ENCODE measurements around the gene COL18A1.

COL18A1 gene

DNA sequence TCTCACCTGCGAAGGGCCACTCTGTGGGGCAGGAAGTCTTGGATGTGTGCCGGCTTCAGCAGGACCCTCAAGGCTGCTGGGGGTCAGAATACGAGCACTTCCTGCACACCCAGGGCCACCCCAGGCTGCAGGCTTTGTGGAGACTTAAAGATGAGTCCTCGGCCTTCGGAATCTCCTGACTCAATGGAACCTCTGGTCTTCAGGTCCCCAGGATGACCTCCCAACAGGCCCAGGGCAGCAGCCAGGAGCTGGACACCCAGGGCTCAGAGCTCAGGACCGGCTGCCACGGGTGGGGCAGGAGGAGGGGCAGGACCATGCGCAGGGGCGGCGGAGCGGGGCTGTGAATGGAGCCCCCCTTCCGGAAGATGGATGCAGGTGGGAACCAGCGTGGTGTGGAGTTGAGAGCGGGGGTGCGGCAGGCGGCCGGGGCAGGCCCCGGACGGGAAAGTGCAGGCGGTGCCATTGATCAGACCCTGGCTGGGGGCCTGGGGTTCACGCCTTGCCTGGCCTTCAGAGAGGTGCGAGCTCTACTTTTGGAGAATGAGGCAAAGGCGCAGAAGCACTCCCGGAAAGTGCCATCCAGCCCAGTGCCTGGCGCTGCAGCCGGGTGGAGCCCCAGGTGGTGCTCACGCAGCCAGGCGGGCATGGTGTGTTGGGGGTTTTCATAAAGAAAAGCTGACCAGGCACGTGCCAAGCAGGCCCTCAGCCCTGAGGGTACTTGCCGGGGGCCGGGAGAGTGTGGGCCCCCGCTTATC lies 10.4 kb downstream of the COL18A1 start:
- DNase-seq = no peak

DNA sequence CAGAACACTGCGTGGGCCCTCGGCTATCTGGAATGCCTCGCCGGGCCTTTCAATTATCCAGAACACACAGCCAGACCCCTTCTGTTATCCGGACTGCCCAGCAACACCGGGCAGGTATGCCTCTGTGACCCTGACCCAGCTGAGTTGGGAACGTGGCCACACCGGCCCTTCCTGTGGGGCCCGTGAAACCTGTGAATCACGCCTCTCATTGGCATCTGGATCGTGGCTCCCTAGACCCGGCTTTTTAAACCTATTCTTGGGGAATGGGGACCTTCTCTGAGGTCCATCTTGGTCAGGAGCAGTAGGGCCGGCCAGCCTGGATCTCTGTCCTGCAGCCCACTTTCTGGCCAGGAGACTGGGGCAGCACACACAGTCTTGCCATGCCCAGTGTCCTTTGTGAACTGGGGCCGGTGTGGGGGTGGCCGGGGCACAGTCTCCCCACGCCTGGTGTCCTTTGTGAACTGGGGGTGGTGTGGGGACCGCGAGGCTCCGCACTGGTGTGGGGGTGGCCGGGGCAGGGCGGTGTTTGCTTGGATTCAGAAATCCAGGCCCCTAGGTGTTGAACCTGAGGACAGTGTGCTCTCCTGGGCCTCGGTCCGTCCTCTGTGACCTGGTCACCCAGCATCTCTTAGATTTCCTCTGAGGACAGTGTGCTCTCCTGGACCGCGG lies 11.1 kb downstream of the COL18A1 start:
- DNase-seq = no peak

DNA sequence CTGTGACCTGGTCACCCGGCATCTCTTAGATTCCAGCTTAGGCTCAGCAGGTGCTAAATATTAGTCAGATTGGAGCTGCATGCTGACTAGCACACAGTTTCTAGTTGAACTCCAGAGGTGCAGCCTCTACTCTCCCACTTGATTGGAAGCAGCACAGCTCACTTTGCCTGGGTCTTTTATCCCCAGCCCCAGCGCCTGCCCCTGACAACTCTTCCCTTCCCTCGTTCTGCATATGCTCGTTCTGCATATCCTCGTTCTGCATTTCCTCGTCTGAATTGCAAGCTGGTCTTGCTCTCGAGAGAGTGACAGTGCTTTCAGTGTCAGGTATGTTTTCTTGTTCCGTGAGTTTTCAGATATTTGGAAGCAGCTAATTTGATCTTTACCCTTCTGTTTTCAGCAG lies 11.7 kb downstream of the COL18A1 start:
- DNase-seq = no peak

DNA sequence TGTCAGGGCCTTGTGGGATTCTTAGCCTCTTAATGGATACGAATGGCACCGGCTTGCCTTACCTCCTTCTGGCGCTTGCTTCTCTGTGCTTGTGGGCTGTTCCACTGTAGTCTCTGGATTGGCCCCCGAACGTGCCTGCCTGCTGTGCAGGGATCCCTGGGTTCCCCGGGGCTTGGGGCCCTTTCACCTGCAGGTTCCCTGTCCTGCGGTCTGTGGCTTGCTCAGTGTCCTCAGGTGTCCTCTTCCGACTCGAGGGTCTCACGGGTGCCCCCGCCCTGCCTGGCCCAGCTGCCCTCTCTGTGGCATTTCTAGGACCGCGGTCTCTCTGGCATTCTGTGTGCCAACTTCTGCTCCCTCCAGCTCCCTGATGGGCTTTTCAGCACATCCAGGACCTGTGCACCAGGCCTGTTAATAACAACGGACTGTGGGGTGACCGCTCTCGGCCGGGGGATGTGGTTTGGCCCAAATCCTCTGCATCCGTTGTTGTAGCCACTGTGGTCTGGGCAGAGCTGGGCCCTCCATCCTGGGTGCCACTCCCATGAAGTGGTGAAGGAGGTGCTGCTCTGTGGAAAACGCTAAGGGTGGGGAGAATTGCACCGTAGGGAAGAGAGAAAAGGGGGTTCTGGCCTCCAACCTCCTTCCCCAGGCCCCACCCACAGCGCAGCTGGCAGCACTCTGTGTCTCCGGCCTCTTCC lies 12.4 kb downstream of the COL18A1 start:
- no peak for DNase-seq

DNA sequence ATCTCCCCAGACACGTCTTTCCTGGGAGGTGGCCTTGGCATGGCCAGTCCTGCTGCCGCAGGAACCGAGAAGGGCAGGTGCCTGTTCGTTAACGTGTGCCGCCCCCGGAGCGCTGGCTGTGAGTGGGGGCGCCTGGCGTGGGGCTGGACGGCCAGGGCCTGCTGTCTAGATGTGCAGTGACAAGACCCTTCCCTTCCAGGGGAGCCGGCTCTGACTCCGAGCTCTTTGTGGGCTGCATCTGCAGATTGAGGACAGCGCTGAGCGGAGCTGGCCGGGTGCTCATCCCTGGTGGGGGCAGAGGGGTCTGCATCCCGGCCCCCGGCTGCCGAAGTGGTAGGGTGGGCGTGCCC lies 13.0 kb downstream of the COL18A1 start:
- DNase-seq = no peak

DNA sequence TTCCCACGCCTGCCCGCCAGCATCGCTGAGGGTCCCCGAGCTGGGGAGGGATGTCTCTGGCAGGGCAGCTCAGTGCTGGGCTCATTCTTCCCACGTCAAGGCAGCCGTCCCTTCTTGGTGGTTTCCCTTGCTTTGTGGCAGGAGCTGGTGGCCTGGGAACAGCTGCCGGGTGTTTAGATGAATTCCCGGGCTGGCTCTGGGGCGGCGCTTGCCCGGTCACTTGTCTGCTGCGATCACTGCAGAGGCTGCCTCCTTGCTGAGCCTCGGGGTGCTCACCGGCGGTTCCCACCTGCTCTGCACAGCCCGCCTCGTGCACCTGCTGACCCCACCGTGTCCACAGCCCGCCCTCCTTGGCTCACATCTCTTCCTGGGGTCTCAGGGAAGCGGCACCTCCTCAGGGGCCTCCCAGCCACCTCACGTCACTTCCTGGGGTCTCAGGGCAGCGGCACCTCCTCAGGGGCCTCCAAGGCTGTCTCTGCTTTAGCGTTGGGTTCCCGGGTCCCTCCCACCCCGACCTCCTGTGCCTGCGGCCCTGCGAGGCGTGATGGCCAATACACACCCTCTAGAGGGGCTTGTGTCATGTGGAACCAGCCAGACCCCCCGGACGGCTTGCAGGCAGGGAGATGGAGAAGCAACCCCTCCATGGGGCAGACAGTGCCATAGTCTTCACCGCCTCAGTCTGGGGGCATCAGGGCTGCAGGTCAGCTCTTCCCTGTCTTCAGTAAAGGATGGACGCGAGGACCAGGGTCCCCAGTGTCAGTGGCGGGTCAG lies 13.5 kb downstream of the COL18A1 start:
- no peak for DNase-seq

DNA sequence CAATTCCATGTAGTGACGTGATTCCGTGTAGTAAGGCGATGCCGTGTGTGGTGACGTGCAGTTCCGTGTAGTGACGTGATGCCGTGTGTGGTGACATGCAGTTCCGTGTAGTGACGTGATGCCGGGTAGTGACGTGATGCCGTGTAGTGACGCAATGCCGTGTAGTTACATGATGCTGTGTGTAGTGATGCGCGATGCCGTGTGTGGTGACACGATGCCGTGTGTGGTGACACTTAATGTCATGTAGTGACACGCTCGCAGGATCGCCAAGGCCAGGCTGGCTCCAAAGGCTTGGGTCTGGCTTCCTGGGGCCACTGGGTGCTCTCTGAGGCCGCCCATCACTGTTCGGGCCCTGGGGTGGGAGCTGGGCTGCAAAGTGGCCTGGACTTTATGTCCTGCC lies 14.2 kb downstream of the COL18A1 start:
- DNase-seq = no peak

DNA sequence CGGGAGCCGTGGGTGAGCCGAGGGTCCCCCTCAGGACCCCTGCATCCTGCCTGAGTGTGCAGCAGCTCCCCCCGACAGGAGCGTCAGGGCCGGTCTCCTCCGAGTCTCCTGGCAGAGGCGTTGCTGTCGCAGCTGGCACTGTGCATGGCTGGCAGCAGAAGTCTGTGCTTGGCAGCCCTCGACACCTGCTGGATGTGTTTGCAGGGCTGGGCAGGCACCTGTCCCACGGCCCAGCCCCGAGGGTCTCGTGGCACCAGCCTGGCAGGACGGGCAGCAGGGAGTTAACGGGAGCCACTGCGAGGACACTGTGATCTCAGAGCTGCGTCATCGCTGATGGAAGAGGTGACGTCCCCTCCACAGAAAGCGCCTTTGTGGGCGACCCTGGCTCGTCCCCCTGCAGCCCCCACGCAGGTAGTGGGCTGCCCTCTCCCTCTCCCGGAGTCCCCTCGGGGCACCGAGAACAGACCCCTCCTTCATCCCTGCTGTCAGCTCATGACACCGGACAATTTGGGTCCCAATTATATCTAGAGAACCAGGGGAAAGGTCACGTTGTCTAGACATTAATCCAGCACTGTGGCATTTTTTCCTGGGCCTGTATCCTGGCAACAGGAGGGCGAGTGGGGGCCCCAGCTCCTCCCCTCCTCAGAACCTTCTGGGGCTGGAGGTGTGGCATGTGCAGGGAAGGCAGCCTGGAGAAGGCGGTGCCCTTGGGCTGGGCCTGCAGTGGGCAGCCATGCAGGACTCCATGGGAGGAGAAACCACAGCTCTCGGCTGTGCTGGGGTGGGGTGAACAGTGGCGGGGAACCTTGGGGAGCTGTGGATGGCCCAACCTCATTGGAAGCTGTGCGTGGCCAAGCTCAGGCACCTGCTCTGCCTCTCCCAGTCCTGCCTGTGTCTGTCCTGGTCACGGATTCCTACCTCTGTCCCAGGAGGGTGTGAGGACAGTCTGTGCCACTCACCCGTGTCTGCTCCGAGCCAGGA lies 15.4 kb downstream of the COL18A1 start:
- DNase-seq = no peak

DNA sequence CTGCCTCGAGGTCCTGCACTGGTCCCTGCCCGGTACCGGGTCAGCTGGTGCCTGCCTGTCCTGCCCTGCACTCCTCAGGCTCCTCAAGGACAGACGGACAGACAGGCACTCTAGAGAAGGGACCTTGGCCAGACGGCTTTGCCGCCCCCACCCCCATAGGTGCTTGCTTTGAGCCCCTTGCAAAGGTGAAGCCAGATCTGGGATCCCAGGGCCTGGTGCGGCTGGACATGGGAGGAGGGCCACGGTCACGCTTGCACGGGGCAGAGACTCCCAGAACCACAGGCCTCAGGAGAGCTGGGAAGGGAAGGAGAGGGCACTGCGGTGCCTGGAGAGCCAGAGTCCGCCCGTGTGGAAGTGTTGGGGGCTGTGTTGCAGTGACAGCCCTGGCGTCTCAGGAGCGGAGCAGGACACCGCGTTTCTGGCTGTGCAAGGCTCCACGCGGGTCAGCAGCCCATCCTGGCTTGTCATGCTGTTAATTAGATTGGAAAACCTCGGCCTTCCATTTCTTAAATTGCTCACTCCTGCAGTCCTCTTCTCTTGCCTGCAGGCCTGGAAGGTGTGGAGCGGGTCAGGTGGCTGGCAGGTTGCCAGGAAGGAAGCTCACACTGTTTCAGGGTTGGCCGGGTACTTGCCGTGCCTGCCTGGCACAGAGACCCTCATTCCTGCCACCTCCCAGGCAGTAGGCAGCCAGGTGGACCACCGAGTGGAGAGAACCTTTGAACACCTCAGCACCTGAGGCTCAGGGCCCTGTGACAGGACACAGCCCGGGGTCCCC lies 16.3 kb downstream of the COL18A1 start:
- DNase-seq = no peak

DNA sequence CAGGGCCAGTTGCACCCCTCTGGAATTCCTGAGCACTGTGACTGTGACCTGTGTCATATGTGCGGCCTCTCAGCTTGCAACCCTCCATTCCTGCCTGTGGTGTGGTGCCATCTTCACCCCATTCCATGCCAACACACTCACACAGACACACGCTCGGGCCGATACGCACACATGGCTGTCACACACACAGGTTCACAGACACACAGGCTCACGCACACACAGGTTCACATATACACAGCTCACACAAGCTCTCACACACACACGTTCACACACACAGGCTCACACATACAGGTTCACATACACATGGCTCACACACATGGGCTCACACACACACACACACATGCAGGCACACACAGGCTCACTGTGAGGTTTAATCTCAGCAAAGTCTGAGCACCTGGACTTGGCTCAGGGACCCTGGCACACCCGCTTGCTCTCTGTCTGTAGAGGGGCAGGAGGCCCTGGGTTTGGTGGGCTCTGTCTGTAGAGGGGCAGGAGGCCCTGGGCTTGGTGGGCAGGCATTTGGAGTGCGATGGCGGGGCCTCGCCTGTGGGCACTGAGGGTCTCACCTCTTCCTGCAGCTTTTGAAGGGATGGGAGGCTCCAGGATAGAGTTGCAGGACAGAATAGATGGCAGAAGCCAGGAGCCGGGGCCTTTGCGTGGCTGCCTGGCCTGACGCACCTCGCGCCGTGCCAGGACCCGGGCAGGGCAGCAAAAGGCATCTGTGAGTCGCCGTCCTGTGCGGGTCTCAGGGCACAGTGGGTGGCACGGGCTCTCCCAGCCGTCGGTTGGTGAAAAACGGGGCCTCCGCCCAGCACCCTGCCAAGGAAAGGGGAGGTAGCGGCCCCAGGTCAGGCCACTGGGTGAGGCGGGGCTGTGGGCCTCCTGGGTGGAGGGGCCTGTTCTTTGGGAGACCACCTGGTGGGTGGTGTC lies 17.1 kb downstream of the COL18A1 start:
- no peak for DNase-seq

DNA sequence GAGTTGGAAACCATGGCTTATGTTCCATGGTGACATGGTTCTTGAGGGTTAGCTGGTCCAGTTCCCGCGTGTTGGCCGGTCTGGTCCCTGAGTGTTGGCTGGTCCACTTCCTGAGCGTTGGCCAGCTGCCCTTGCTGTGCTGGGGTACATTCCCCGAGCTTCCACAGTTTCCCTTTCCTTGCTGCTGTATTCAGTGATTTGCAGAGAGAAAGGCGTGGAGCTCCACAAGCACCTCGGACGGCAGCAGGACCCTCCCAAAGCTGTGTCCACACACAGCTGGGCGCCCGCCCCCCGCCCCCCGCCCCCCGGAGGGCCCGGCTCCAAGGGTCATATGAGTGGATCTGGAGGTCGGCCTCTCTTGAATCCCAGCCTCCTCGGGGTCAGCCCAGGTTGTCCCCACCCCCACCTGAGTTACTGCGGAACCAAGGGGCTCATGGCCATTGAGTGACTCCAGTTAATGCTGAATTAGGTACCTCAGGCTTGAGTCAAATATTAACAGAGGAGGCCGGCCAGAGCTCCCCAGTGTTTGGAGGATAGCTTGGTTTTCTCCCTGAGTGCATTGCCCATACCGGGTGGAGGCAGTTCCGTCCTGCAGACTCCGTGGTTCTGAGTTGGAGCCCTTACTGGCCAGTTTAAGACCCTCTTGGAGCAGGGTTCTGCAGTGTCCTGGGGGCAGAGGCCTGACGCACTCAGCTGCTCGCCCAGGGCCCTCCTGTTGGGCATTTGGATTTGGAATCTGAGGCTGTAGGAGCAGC lies 18.4 kb downstream of the COL18A1 start:
- DNase-seq = no peak

DNA sequence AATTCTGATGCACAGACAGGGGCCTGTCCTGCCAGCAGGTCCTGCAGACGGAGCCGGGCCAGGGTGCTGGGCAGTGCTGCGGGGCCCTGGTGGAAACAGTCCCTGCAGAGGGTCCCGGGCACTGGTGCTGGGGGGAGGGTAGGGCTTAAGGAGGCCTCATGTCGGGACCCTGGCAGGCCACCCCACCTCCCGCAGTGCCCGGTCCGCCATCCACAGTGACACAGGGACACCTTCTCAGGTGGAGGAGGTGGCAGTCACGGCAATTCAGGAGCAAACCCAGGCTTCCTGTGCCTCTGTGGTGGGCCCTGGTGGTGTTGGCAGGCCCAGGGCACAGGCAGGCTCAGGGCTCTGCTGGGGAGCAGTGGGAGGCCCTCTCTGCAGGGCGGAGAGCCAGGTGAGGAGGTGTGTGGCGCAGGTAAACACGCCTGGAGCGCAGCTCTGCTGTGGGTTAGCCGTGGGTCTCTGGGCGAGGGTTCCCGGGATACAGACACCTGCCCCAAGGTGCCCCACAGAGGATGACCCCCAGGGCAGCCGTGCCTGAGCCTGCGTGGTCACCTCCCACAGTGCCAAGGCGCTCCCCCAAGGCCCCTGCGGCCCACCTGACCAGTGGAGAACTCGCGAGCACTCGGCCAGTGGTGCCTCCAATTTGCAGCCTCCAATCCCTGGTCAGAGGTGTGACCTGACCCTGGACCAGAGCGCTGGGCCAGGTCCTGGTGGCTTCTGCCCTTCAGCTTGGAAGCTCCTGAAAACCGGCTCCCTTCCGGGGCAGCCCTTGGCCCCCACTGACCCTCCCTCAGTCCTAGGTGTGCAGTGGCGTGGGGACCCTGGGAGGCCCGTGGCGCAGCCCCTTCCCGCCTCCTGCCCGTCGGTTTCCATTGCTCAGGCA lies 19.2 kb downstream of the COL18A1 start:
- no peak for DNase-seq

DNA sequence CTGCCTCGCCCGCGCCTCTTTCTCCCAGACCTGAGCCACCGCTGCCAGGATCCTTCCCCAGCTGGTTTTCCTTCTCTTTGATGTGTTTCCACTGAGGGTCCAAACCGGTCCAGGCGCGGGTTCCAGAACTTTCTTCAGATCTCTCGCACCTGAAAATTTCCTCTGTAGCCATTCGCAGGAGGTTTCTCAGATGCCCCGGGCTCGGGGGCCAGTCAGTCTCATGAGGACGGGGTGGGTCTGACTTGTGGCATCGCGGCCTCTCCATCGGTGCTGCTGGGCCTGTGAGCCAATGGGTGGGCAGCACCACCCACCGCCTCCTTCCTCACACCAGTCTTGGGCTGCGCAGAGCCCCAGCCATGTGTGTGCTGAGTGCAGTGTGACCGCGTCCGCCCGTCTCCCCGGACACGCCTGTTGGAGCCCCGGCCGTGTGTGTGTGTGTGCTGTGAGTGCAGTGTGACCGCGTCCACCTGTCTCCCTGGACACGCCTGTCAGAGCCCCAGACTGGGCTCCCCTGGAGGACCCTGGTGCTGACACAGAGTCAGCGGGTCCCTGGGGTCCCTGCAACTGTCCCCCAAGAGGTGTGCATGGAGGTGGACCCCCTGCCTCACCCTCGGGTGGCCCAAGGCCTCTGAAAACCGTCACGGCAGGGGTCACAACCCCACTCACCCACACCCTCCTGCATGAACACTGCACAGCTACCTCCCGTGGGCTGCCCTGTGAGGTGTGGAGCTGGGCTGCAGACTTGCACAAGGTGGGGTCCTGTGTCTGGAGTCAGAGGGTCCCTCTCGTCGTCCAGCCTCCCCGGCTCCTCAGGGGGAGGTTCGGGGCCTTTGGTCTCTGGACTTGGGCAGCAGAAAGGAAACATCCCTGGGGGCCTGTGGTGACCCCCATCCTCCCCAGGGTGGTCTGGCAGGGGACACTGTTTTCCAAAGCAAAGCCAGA lies 20.2 kb downstream of the COL18A1 start:
- no peak for DNase-seq

DNA sequence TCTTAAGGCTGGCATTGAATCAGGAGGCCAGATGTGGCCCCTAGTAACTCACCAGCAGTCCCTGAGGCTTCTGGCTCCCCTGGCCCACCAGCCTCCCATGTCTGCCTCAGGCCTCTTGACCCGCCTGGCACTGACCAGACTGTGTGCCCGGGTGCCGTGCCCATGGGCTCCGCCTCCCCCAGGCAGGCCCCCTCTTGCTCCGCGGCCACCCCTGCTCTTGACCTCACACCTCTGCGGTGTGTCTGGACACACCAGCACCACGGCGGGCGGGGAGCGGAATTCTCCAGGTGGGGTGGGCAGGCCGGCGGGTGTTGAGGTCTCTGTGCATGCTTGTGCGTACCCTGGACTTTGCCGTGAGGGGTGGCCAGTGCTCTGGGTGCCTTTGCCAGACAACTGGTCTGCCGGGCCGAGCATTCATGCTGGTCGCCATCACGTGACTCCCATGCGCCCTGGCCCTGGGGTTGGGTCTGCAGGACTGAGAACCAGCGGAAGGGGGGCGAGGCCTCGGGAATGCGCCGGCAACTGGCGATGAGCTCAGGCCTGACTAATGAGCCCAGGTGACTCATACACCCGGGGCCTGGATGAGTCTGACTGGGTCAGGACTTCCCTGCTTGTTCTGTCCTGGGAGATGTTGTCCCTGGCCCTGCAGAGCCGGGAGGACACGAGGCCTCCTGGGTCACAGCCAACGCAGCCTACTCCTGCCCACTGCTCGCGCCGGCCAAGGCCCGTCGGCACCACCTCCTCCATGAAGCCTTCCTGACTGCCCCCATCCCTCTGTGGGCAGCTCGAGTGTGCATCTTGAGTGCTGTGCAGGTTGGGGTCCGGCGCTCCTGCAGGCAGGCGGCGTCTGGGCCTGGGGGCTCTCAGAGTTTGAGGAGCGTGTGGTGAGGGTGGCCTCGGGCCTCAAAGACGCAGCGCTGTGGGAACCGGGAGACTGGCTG lies 22.6 kb downstream of the COL18A1 start:
- no peak for DNase-seq

DNA sequence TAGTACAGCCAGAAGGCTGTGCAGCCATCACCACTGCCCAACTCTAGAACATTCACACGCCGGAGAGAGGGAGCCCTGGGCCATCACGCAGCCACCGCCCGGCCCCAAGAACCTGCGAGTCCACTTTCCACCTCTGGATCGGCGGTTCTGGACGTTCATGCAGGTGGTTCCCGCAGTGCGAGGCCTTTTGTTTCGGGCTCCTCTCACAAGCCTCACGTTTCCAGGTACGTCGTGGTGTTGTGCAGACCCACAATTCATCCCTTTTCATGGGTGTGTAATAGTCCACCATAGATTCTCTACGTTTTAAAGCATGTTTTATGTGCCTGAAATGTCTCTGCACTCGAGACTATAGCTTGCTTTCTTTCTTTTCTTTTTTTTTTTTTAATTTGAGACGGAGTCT lies 23.6 kb downstream of the COL18A1 start:
- DNase-seq = no peak
